GM04504 (cell line): Measurements from ENCODE around the gene CPO.
"Not testable (repeated sequence)": the region's sequence is repeated elsewhere in the genome, so short reads cannot be mapped to it uniquely, and the experiment has no call there.

ENCODE experiments used
- DNase-seq: peaks from one replicate; pipeline ENCODE4 v3.0.0-alpha.2; 2012; ENCODE audit warnings: low read depth

The CPO gene

GRCh38 chr2:206939340-206939739, at the start of gene CPO:
CPO (plus strand) TSS chr2:206939518; CDS start chr2:206939600, 82 bp downstream.
- DNase-seq = no peak

- no peak for DNase-seq
These were observed 49.1 kb upstream of the CPO start for GRCh38 chr2:206890179-206890578.

- DNase-seq = no peak
These were observed 48.4 kb upstream of the CPO start for GRCh38 chr2:206890926-206891325.

- DNase-seq = peak; percentile 52
These were observed 24.2 kb upstream of the CPO start for GRCh38 chr2:206915121-206915520.

GRCh38 chr2:206918263-206918662, 21.1 kb upstream of the CPO start:
- no peak for DNase-seq

GRCh38 chr2:206920310-206920709, 19.0 kb upstream of the CPO start:
- DNase-seq = no peak

GRCh38 chr2:206920951-206921350, 18.4 kb upstream of the CPO start:
- DNase-seq = no peak

GRCh38 chr2:206921529-206921928, 17.8 kb upstream of the CPO start:
- DNase-seq = no peak

GRCh38 chr2:206935991-206936842, 3.1 kb upstream of the CPO start:
- DNase-seq = no peak

GRCh38 chr2:206936843-206937230, 2.5 kb upstream of the CPO start:
- DNase-seq = no peak

GRCh38 chr2:206937555-206937954, 1.8 kb upstream of the CPO start:
- DNase-seq = no peak

- no peak for DNase-seq
These were observed 1.2 kb downstream of the CPO start for GRCh38 chr2:206940546-206940945.

GRCh38 chr2:206942592-206943478, 3.5 kb downstream of the CPO start:
- no peak for DNase-seq

- DNase-seq = not testable (repeated sequence)
These were observed 14.1 kb downstream of the CPO start for GRCh38 chr2:206953404-206953803.

GRCh38 chr2:206955253-206955652, 15.9 kb downstream of the CPO start:
- no peak for DNase-seq

- DNase-seq = peak; percentile 28
These were observed 18.9 kb downstream of the CPO start for GRCh38 chr2:206958261-206958660.

- DNase-seq = no peak
These were observed 23.6 kb downstream of the CPO start for GRCh38 chr2:206962966-206963365.

GRCh38 chr2:206968134-206969086, 29.1 kb downstream of the CPO start:
- DNase-seq = no peak

GRCh38 chr2:206969192-206969591, 29.9 kb downstream of the CPO start:
- DNase-seq = no peak

- DNase-seq = no peak
These were observed 31.5 kb downstream of the CPO start for GRCh38 chr2:206970589-206971360.

GRCh38 chr2:206971805-206972204, 32.5 kb downstream of the CPO start:
- DNase-seq = peak; percentile 61
